ENCODE data around the gene SAFB.

Gene SAFB

GRCh38 chr19:5585461-5586299 is 37.2 kb upstream of the SAFB start:
- Histone ChIP-seq H3K27ac (ENCODE audit: low read length) (no peak overlapping the region), H3K4me2 (ENCODE audit: insufficient read depth, low read length) (no peak overlapping the region), H3K4me3 (ENCODE audit: low read depth in 1 of 2, low read length in 2 of 2) (no peak overlapping the region), H3K9me3 (ENCODE audit: insufficient read depth, low read length, severe bottlenecking) (no peaks in the 10 kb centered on the region), H3K79me2 (ENCODE audit: insufficient read depth, low read length) (no peaks in the 10 kb centered on the region), H4K20me1 (ENCODE audit: insufficient read depth, low read length) (peaks cover 43% of the 10 kb centered on the region), H3K4me1 (ENCODE audit: insufficient read depth, low read length) (no peaks in the 10 kb centered on the region), H3K27me3 (ENCODE audit: insufficient read depth, low read length, poor library complexity) (no peaks in the 10 kb centered on the region), H3K9ac (ENCODE audit: low read depth, low read length) (no peak overlapping the region), H3K36me3 (ENCODE audit: insufficient read depth, low read length) (peaks cover 66% of the 10 kb centered on the region), H2AFZ (ENCODE audit: low read depth, low read length) (no peak overlapping the region)
- DNase-seq: peak; percentile 70
- ATAC-seq (ENCODE audit: insufficient read depth, low read depth): peak; percentile 76
- TF ChIP-seq EZH2 (IDR thresholded peaks at IDR 0.05; ENCODE audit: borderline replicate concordance, low read depth, low read length, severe bottlenecking): no peak
- TF ChIP-seq CTCF (IDR thresholded peaks at IDR 0.05; ENCODE audit: borderline replicate concordance, extremely low read depth, low read length, poor library complexity, severe bottlenecking): no peak

GRCh38 chr19:5586300-5587070 is 36.4 kb upstream of the SAFB start:
- Histone ChIP-seq H3K4me3 (ENCODE audit: low read depth in 1 of 2, low read length in 2 of 2) (no peak overlapping the region), H3K27me3 (ENCODE audit: insufficient read depth, low read length, poor library complexity) (no peaks in the 10 kb centered on the region), H3K9ac (ENCODE audit: low read depth, low read length) (no peak overlapping the region), H3K27ac (ENCODE audit: low read length) (no peak overlapping the region), H2AFZ (ENCODE audit: low read depth, low read length) (no peak overlapping the region), H3K9me3 (ENCODE audit: insufficient read depth, low read length, severe bottlenecking) (no peaks in the 10 kb centered on the region), H3K36me3 (ENCODE audit: insufficient read depth, low read length) (peaks cover 72% of the 10 kb centered on the region), H4K20me1 (ENCODE audit: insufficient read depth, low read length) (peaks cover 47% of the 10 kb centered on the region), H3K4me1 (ENCODE audit: insufficient read depth, low read length) (no peaks in the 10 kb centered on the region), H3K79me2 (ENCODE audit: insufficient read depth, low read length) (no peaks in the 10 kb centered on the region), H3K4me2 (ENCODE audit: insufficient read depth, low read length) (no peak overlapping the region)
- TF ChIP-seq EZH2 (IDR thresholded peaks at IDR 0.05; ENCODE audit: borderline replicate concordance, low read depth, low read length, severe bottlenecking) (no peak), CTCF (IDR thresholded peaks at IDR 0.05; ENCODE audit: borderline replicate concordance, extremely low read depth, low read length, poor library complexity, severe bottlenecking) (no peak)
- DNase-seq (peak; percentile 21), ATAC-seq (ENCODE audit: insufficient read depth, low read depth) (peak; percentile 48)

- no peak overlapping the region for H3K4me3 ChIP-seq (ENCODE audit: low read depth in 1 of 2, low read length in 2 of 2)
- no peaks in the 10 kb centered on the region for H3K27me3 ChIP-seq (ENCODE audit: insufficient read depth, low read length, poor library complexity)
- no peak overlapping the region for H3K27ac ChIP-seq (ENCODE audit: low read length)
- H3K9ac ChIP-seq (ENCODE audit: low read depth, low read length): no peak overlapping the region
- no peak overlapping the region for H2AFZ ChIP-seq (ENCODE audit: low read depth, low read length)
- H3K79me2 ChIP-seq (ENCODE audit: insufficient read depth, low read length): no peaks in the 10 kb centered on the region
- TF ChIP-seq CTCF (IDR thresholded peaks at IDR 0.05; ENCODE audit: borderline replicate concordance, extremely low read depth, low read length, poor library complexity, severe bottlenecking) (no peak), EZH2 (IDR thresholded peaks at IDR 0.05; ENCODE audit: borderline replicate concordance, low read depth, low read length, severe bottlenecking) (no peak)
- no peaks in the 10 kb centered on the region for H3K9me3 ChIP-seq (ENCODE audit: insufficient read depth, low read length, severe bottlenecking)
- H3K36me3 ChIP-seq (ENCODE audit: insufficient read depth, low read length): peaks cover 75% of the 10 kb centered on the region
- peaks cover 49% of the 10 kb centered on the region for H4K20me1 ChIP-seq (ENCODE audit: insufficient read depth, low read length)
- no peaks in the 10 kb centered on the region for H3K4me1 ChIP-seq (ENCODE audit: insufficient read depth, low read length)
- no peak overlapping the region for H3K4me2 ChIP-seq (ENCODE audit: insufficient read depth, low read length)
- no peak for DNase-seq
- no peak for ATAC-seq (ENCODE audit: insufficient read depth, low read depth)
Measured at GRCh38 chr19:5587071-5587455, 35.8 kb upstream of the SAFB start.

Measured in DND-41 (cell line).